ENCODE measurements around the gene ZCCHC14.

GRCh38 chr16:87493608-87494280 lies 920 bp upstream of the ZCCHC14 start:
- TF ChIP-seq EZH2phosphoT487 (IDR thresholded peaks at IDR 0.05; ENCODE audit: low read depth, severe bottlenecking, unreplicated experiment), result no peak
- no peak for TF ChIP-seq CTCF (IDR thresholded peaks at IDR 0.05; ENCODE audit: poor library complexity)
- no peak for TF ChIP-seq EZH2 (IDR thresholded peaks at IDR 0.05; ENCODE audit: borderline replicate concordance)

All from hepatocyte (in vitro differentiated cells).